ENCODE results near the gene MT1A. TPM values are rescaled to one million over a fixed set of nuclear protein-coding genes. Genes with fewer than 3 reads are reported as not detected.

Gene MT1A
- total RNA-seq, 1 experiment from 2014 or later = 2.8 TPM

GRCh38 chr16:56591377-56592060 is 46.9 kb upstream of the MT1A start:
- Mint-ChIP-seq H3K9me3 (no peaks in the 10 kb centered on the region), H3K4me3 (no peak overlapping the region), H3K27me3 (ENCODE audit: low read depth) (peaks cover 74% of the 10 kb centered on the region), H3K4me1 (peaks cover 14% of the 10 kb centered on the region), H3K36me3 (no peaks in the 10 kb centered on the region), H3K27ac (no peak overlapping the region)
- ATAC-seq (no peak), DNase-seq (ENCODE audit: low spot score) (no peak)
- no peak for TF ChIP-seq RORB (CRISPR knock-in tag; IDR thresholded peaks at IDR 0.05)
- ChIA-PET CTCF (interaction anchor here (1.0 to 2.2 kb wide), 7 partner anchors 9 to 110 kb away, joined by 3 to 8 read pairs (median 4); no protein-coding TSS in a partner anchor), POLR2A (interaction anchor here (0.7 kb wide), 1 partner anchor 196 kb away, joined by 4 read pairs; no protein-coding TSS in a partner anchor)

- Mint-ChIP-seq H3K4me3 (no peak overlapping the region), H3K27me3 (ENCODE audit: low read depth) (peaks cover 62% of the 10 kb centered on the region), H3K27ac (no peak overlapping the region), H3K4me1 (peaks cover 13% of the 10 kb centered on the region), H3K9me3 (0 out of 2 replicates have a peak, but pooled peaks cover 3% of the 10 kb centered on the region), H3K36me3 (no peaks in the 10 kb centered on the region)
- TF ChIP-seq ZNF281 (CRISPR knock-in tag; IDR thresholded peaks at IDR 0.05) (no peak), GABPB1 (CRISPR knock-in tag; IDR thresholded peaks at IDR 0.05) (no peak), SP1 (CRISPR knock-in tag; conservative IDR thresholded peaks at IDR 0.05) (no peak), MLX (CRISPR knock-in tag; IDR thresholded peaks at IDR 0.05) (no peak), SMAD3 (CRISPR knock-in tag; IDR thresholded peaks at IDR 0.05; ENCODE audit: borderline replicate concordance) (no peak), CREM (CRISPR knock-in tag; IDR thresholded peaks at IDR 0.05) (no peak), TEAD4 (CRISPR knock-in tag; IDR thresholded peaks at IDR 0.05) (no peak), TEAD1 (CRISPR knock-in tag; IDR thresholded peaks at IDR 0.05) (no peak), FOXP4 (CRISPR knock-in tag; IDR thresholded peaks at IDR 0.05) (no peak), STAT6 (CRISPR knock-in tag; conservative IDR thresholded peaks at IDR 0.05; ENCODE audit: low read depth) (no peak), ZNF121 (CRISPR knock-in tag; IDR thresholded peaks at IDR 0.05) (no peak), NFATC4 (CRISPR knock-in tag; IDR thresholded peaks at IDR 0.05) (no peak), ZNF138 (CRISPR knock-in tag; conservative IDR thresholded peaks at IDR 0.05) (no peak), ZSCAN18 (CRISPR knock-in tag; IDR thresholded peaks at IDR 0.05) (no peak)
- ChIA-PET POLR2A (interaction anchor here (1.0 kb wide), 1 partner anchor 16 kb away, joined by 3 read pairs; no protein-coding TSS in a partner anchor), CTCF (interaction anchor here (2.2 kb wide), 1 partner anchor 108 kb away, joined by 8 read pairs; no protein-coding TSS in a partner anchor)
- ATAC-seq (no peak), DNase-seq (ENCODE audit: low spot score) (no peak)
These were observed 44.7 kb upstream of the MT1A start for GRCh38 chr16:56593573-56594291.
